ENCODE results near the gene BRPF1.

DNA sequence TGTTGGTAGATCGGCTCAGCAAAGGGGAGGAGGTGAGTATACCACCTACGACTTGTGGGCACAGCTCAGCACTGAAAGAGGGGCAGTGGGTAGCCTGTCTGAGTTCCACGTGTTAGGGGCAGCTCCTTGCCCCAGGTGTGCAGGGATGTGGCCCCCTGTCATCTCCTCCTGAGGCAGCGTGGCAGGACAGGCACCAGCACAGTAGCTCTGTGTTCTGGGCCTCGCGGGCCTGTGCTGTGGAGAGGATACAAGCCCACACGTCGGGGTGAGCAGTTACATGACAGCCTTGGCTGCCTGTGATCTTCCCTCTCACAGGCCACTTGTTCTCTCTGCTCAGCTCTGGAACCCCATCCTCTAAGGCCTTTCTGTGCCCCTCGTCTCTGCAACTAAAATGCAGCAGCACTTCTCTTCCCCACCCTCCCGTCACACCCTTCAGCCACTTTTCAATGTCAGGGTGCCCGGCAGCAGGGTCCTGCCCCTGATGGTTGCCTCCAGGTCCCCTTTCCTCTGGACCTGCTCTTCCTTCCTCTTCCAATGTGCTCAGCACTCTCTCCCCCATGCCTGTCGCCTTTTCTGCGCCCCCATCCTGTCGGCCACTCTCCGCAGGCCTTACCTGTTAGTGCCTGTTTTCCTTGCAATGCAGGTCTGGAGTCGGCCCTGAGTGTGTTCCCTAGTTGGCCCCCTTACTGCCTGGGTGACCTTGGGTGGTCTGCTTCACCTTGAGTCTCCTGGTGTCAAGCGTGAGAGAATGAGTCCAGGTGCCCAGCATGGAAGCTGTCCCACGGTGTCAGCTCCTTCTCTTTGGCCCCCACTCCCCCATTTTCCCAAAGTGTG is 46.1 kb upstream of the BRPF1 start:
- TF ChIP-seq RAD21 (IDR thresholded peaks at IDR 0.05; ENCODE audit: low read depth) (no peak), TAF1 (IDR thresholded peaks at IDR 0.05; ENCODE audit: low read depth) (no peak), MAX (IDR thresholded peaks at IDR 0.05) (no peak), REST (IDR thresholded peaks at IDR 0.05; ENCODE audit: low read depth) (no peak), EP300 (IDR thresholded peaks at IDR 0.05; ENCODE audit: borderline replicate concordance) (no peak), TCF12 (IDR thresholded peaks at IDR 0.05; ENCODE audit: low read depth) (no peak), CREB1 (IDR thresholded peaks at IDR 0.05; ENCODE audit: low read depth) (no peak), YY1 (IDR thresholded peaks at IDR 0.05; ENCODE audit: low read depth) (no peak), TEAD4 (IDR thresholded peaks at IDR 0.05) (no peak), CEBPB (IDR thresholded peaks at IDR 0.05) (no peak), FOXM1 (IDR thresholded peaks at IDR 0.05; ENCODE audit: borderline replicate concordance, low read depth) (no peak), ZBTB7A (IDR thresholded peaks at IDR 0.05; ENCODE audit: low read depth) (no peak)
- TF ChIP-seq, protein P1, sequence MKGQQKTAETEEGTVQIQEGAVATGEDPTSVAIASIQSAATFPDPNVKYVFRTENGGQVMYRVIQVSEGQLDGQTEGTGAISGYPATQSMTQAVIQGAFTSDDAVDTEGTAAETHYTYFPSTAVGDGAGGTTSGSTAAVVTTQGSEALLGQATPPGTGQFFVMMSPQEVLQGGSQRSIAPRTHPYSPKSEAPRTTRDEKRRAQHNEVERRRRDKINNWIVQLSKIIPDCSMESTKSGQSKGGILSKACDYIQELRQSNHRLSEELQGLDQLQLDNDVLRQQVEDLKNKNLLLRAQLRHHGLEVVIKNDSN (IDR thresholded peaks at IDR 0.05), result no peak

Measured in Ishikawa (cell line).